ENCODE measurements around the gene SLC37A2. TPM values are rescaled to one million over a fixed set of nuclear protein-coding genes. Genes with fewer than 3 reads are reported as not detected.

The SLC37A2 gene
- polyA plus RNA-seq, 1 donor (not counting 4 experiments of a cell fraction or from before 2014, with no cell fraction given) = 21.0 TPM

- no peak overlapping the region for H3K4me3 ChIP-seq (ENCODE audit: control insufficient read depth in 2 of 3, extremely low read depth in 1 of 3, insufficient read depth in 2 of 3, low read depth in 1 of 3, low read length in 3 of 3)
- H4K20me1 ChIP-seq (ENCODE audit: control insufficient read depth, extremely low read depth, insufficient read depth, low read length) = no peaks in the 10 kb centered on the region
- H3K9me3 ChIP-seq (ENCODE audit: control insufficient read depth, low read depth, low read length) = no peaks in the 10 kb centered on the region
- H2AFZ ChIP-seq (ENCODE audit: control insufficient read depth, low read length) = no peak overlapping the region
- dilution Hi-C loops (cut with MboI; ENCODE audit: extremely low pct_ligation_motif_present, low sequenced_read_pairs) = no loop called here
- H3K79me2 ChIP-seq (ENCODE audit: control insufficient read depth, insufficient read depth, low read length) = no peaks in the 10 kb centered on the region
- no peak overlapping the region for H3K27ac ChIP-seq (ENCODE audit: control insufficient read depth, insufficient read depth, low read length)
- TF ChIP-seq, protein P1, sequence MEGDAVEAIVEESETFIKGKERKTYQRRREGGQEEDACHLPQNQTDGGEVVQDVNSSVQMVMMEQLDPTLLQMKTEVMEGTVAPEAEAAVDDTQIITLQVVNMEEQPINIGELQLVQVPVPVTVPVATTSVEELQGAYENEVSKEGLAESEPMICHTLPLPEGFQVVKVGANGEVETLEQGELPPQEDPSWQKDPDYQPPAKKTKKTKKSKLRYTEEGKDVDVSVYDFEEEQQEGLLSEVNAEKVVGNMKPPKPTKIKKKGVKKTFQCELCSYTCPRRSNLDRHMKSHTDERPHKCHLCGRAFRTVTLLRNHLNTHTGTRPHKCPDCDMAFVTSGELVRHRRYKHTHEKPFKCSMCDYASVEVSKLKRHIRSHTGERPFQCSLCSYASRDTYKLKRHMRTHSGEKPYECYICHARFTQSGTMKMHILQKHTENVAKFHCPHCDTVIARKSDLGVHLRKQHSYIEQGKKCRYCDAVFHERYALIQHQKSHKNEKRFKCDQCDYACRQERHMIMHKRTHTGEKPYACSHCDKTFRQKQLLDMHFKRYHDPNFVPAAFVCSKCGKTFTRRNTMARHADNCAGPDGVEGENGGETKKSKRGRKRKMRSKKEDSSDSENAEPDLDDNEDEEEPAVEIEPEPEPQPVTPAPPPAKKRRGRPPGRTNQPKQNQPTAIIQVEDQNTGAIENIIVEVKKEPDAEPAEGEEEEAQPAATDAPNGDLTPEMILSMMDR (optimal IDR thresholded peaks at IDR 0.05 in 1 of 3, IDR thresholded peaks at IDR 0.05 in 1 of 3, conservative IDR thresholded peaks at IDR 0.05 in 1 of 3; ENCODE audit: extremely low read depth in 1 of 3, insufficient read depth in 2 of 3, low read length in 3 of 3) = peak; percentile 43 to 50 (median 47)
- TF ChIP-seq EZH2 (IDR thresholded peaks at IDR 0.05; ENCODE audit: low read length) = no peak
- peaks cover 18% of the 10 kb centered on the region for H3K4me1 ChIP-seq (ENCODE audit: control insufficient read depth, extremely low read depth, insufficient read depth, low read length)
- H3K36me3 ChIP-seq (ENCODE audit: control insufficient read depth in 2 of 2, extremely low read depth in 1 of 2, insufficient read depth in 2 of 2, low read length in 2 of 2) = peaks cover 1 to 6% of the 10 kb centered on the region in 2 experiments
- peaks cover 2% of the 10 kb centered on the region for H3K9me1 ChIP-seq (ENCODE audit: control insufficient read depth, extremely low read depth, insufficient read depth, low read length)
- no peak overlapping the region for H3K9ac ChIP-seq (ENCODE audit: control insufficient read depth, extremely low read depth, insufficient read depth, low read length)
- no peak for DNase-seq (ENCODE audit: low read depth, low spot score)
- no peaks in the 10 kb centered on the region for H3K27me3 ChIP-seq (ENCODE audit: control insufficient read depth, extremely low read depth, insufficient read depth, low read length)
- no peak overlapping the region for H3K4me2 ChIP-seq (ENCODE audit: control insufficient read depth, extremely low read depth, insufficient read depth, low read depth, low read length)
- FAIRE-seq = peak; percentile 17
Measured at GRCh38 chr11:125091247-125091876, 28.3 kb downstream of the SLC37A2 start.

GRCh38 chr11:125091877-125092664, 29.0 kb downstream of the SLC37A2 start:
- H4K20me1 ChIP-seq (ENCODE audit: control insufficient read depth, extremely low read depth, insufficient read depth, low read length) = no peaks in the 10 kb centered on the region
- H3K4me3 ChIP-seq (ENCODE audit: control insufficient read depth in 2 of 3, extremely low read depth in 1 of 3, insufficient read depth in 2 of 3, low read depth in 1 of 3, low read length in 3 of 3) = no peak overlapping the region
- FAIRE-seq = no peak
- peaks cover 18% of the 10 kb centered on the region for H3K4me1 ChIP-seq (ENCODE audit: control insufficient read depth, extremely low read depth, insufficient read depth, low read length)
- no peaks in the 10 kb centered on the region for H3K79me2 ChIP-seq (ENCODE audit: control insufficient read depth, insufficient read depth, low read length)
- peaks cover 2% of the 10 kb centered on the region for H3K9me1 ChIP-seq (ENCODE audit: control insufficient read depth, extremely low read depth, insufficient read depth, low read length)
- no peaks in the 10 kb centered on the region for H3K27me3 ChIP-seq (ENCODE audit: control insufficient read depth, extremely low read depth, insufficient read depth, low read length)
- no peak overlapping the region for H2AFZ ChIP-seq (ENCODE audit: control insufficient read depth, low read length)
- dilution Hi-C loops (cut with MboI; ENCODE audit: extremely low pct_ligation_motif_present, low sequenced_read_pairs) = no loop called here
- TF ChIP-seq, protein P1 (optimal IDR thresholded peaks at IDR 0.05 in 1 of 3, IDR thresholded peaks at IDR 0.05 in 1 of 3, conservative IDR thresholded peaks at IDR 0.05 in 1 of 3; ENCODE audit: extremely low read depth in 1 of 3, insufficient read depth in 2 of 3, low read length in 3 of 3) = no peak
- no peak for TF ChIP-seq EZH2 (IDR thresholded peaks at IDR 0.05; ENCODE audit: low read length)
- no peak for DNase-seq (ENCODE audit: low read depth, low spot score)
- H3K27ac ChIP-seq (ENCODE audit: control insufficient read depth, insufficient read depth, low read length) = no peak overlapping the region
- no peaks in the 10 kb centered on the region for H3K9me3 ChIP-seq (ENCODE audit: control insufficient read depth, low read depth, low read length)
- peaks cover 0 to 6% of the 10 kb centered on the region in 2 experiments for H3K36me3 ChIP-seq (ENCODE audit: control insufficient read depth in 2 of 2, extremely low read depth in 1 of 2, insufficient read depth in 2 of 2, low read length in 2 of 2)
- no peak overlapping the region for H3K9ac ChIP-seq (ENCODE audit: control insufficient read depth, extremely low read depth, insufficient read depth, low read length)
- H3K4me2 ChIP-seq (ENCODE audit: control insufficient read depth, extremely low read depth, insufficient read depth, low read depth, low read length) = no peak overlapping the region

Measured in keratinocyte (primary cell).